Naive B cell (primary cell): ENCODE data around the gene WDR41. TPM values are rescaled to one million over a fixed set of nuclear protein-coding genes. Genes with fewer than 3 reads are reported as not detected.
A peak's percentile ranks its signal among the peaks of the same experiment; 100 is the strongest.
"Not testable (repeated sequence)": the region's sequence is repeated elsewhere in the genome, so short reads cannot be mapped to it uniquely, and the experiment has no call there.

Source experiments
- ATAC-seq, 2 donors: fragments of 150-1000 bp; cut with Tn5 transposase; 2 replicates each; pipeline ENCODE4 v1.10.0; 2021; ENCODE audit warnings: low read depth in 2 of 2, mild to moderate bottlenecking in 2 of 2, moderate library complexity in 2 of 2
- DNase-seq: peaks from one replicate; pipeline ENCODE4 v3.0.0; 2022
- H3K27ac Mint-ChIP-seq, 6 donors: one replicate each; pipeline ENCODE4 v1.8.0; 2020 to 2022; ENCODE audit warnings: mild to moderate bottlenecking in 6 of 6, mixed read lengths in 6 of 6, moderate library complexity in 5 of 6, inconsistent platforms in 2 of 6
- H3K27me3 Mint-ChIP-seq, 3 donors: one replicate each; pipeline ENCODE4 v1.8.0; 2021 to 2022; ENCODE audit warnings: mixed read lengths in 3 of 3, mild to moderate bottlenecking in 1 of 3
- H3K36me3 Mint-ChIP-seq, 2 donors: one replicate each; pipeline ENCODE4 v1.8.0; 2020 to 2022; ENCODE audit warnings: mixed read lengths in 2 of 2, inconsistent platforms in 1 of 2, mild to moderate bottlenecking in 1 of 2
- H3K4me1 Mint-ChIP-seq, 3 donors: one replicate each; pipeline ENCODE4 v1.8.0; 2020 to 2022; ENCODE audit warnings: mixed read lengths in 3 of 3, inconsistent platforms in 1 of 3, mild to moderate bottlenecking in 1 of 3, moderate library complexity in 1 of 3
- H3K4me3 Mint-ChIP-seq, 8 donors: one replicate each; pipeline ENCODE4 v1.8.0; 2020 to 2022; ENCODE audit warnings: mild to moderate bottlenecking in 8 of 8, mixed read lengths in 8 of 8, moderate library complexity in 8 of 8, inconsistent platforms in 2 of 8
- H3K9me3 Mint-ChIP-seq, 7 donors: one replicate each; pipeline ENCODE4 v1.8.0; 2020 to 2022; ENCODE audit warnings: mixed read lengths in 7 of 7, mild to moderate bottlenecking in 5 of 7, inconsistent platforms in 2 of 7, moderate library complexity in 1 of 7
- polyA plus RNA-seq, 6 donors: library from polyadenylated mRNA; unstranded; fragments of 300-500 nt; fragmentation: Illumina TruSeq; gene quantifications; one replicate each; pipeline ENCODE4 v1.2.3, GENCODE V29; 2021; ENCODE audit warnings: low read depth in 6 of 6

The WDR41 gene
- polyA plus RNA-seq, 6 donors from 2014 or later: 24.0 to 31.2 (median 29.0) TPM

GRCh38 chr5:77486344-77486962, 5.7 kb downstream of the WDR41 start:
- DNase-seq: no peak
- no peak for ATAC-seq
- Mint-ChIP-seq H3K9me3 (no peaks in the 10 kb centered on the region), H3K4me1 (peaks cover 8 to 15% (median 11%) of the 10 kb centered on the region in 3 donors), H3K36me3 (peaks cover 0 to 9% of the 10 kb centered on the region in 2 donors), H3K4me3 (no peak overlapping the region), H3K27me3 (no peaks in the 10 kb centered on the region), H3K27ac (peak overlapping the region in 1 of 6 donors; percentile 3)

- no peak for ATAC-seq
- peaks cover 0 to 4% (median 0%) of the 10 kb centered on the region in 7 donors for H3K9me3 Mint-ChIP-seq
- peaks cover 0 to 9% of the 10 kb centered on the region in 2 donors for H3K36me3 Mint-ChIP-seq
- no peak overlapping the region for H3K4me3 Mint-ChIP-seq
- no peak for DNase-seq
- H3K27me3 Mint-ChIP-seq: no peaks in the 10 kb centered on the region
- peaks cover 0 to 5% (median 0%) of the 10 kb centered on the region in 3 donors for H3K4me1 Mint-ChIP-seq
- H3K27ac Mint-ChIP-seq: no peak overlapping the region
These were observed 8.4 kb downstream of the WDR41 start for GRCh38 chr5:77483682-77484081.

- DNase-seq, ATAC-seq, H3K27me3 Mint-ChIP-seq, H3K27ac Mint-ChIP-seq, H3K4me3 Mint-ChIP-seq: not testable (repeated sequence)
- H3K36me3 Mint-ChIP-seq: peaks cover 16 to 22% of the 10 kb centered on the region in 2 donors
- H3K4me1 Mint-ChIP-seq: peaks cover 2 to 18% (median 7%) of the 10 kb centered on the region in 3 donors
- peaks cover 0 to 16% (median 10%) of the 10 kb centered on the region in 7 donors for H3K9me3 Mint-ChIP-seq
These were observed 17.1 kb downstream of the WDR41 start for GRCh38 chr5:77475041-77475440.

- H3K27me3 Mint-ChIP-seq, ATAC-seq, H3K4me3 Mint-ChIP-seq, DNase-seq, H3K27ac Mint-ChIP-seq: not testable (repeated sequence)
- H3K4me1 Mint-ChIP-seq: peaks cover 12 to 24% (median 12%) of the 10 kb centered on the region in 3 donors
- peaks cover 19 to 26% of the 10 kb centered on the region in 2 donors for H3K36me3 Mint-ChIP-seq
- H3K9me3 Mint-ChIP-seq: peaks cover 0 to 20% (median 8%) of the 10 kb centered on the region in 7 donors
These were observed 23.2 kb downstream of the WDR41 start for GRCh38 chr5:77468875-77469274.

- no peak overlapping the region for H3K4me3 Mint-ChIP-seq
- H3K4me1 Mint-ChIP-seq: peaks cover 6 to 12% (median 12%) of the 10 kb centered on the region in 3 donors
- no peaks in the 10 kb centered on the region for H3K27me3 Mint-ChIP-seq
- ATAC-seq (no peak), DNase-seq (no peak)
- H3K27ac Mint-ChIP-seq: no peak overlapping the region
- H3K9me3 Mint-ChIP-seq: peaks cover 0 to 2% (median 0%) of the 10 kb centered on the region in 7 donors
- peaks cover 2 to 12% of the 10 kb centered on the region in 2 donors for H3K36me3 Mint-ChIP-seq
These were observed 28.2 kb downstream of the WDR41 start for GRCh38 chr5:77463905-77464304.

- Mint-ChIP-seq H3K27ac (no peak overlapping the region), H3K27me3 (no peaks in the 10 kb centered on the region), H3K4me1 (peaks cover 6 to 12% (median 12%) of the 10 kb centered on the region in 3 donors), H3K36me3 (peaks cover 0 to 8% of the 10 kb centered on the region in 2 donors), H3K9me3 (no peaks in the 10 kb centered on the region), H3K4me3 (no peak overlapping the region)
- no peak for DNase-seq
- ATAC-seq: no peak
These were observed 30.8 kb downstream of the WDR41 start for GRCh38 chr5:77461287-77461686.

GRCh38 chr5:77454123-77454522, 38.0 kb downstream of the WDR41 start:
- DNase-seq: no peak
- Mint-ChIP-seq H3K4me1 (no peaks in the 10 kb centered on the region), H3K27ac (no peak overlapping the region), H3K4me3 (no peak overlapping the region), H3K27me3 (no peaks in the 10 kb centered on the region), H3K36me3 (peaks cover 15 to 33% of the 10 kb centered on the region in 2 donors), H3K9me3 (no peaks in the 10 kb centered on the region)
- no peak for ATAC-seq

- peak overlapping the region in 1 of 6 donors; percentile 69 for H3K27ac Mint-ChIP-seq
- DNase-seq (no peak), ATAC-seq (no peak)
- H3K4me1 Mint-ChIP-seq: no peaks in the 10 kb centered on the region
- no peaks in the 10 kb centered on the region for H3K27me3 Mint-ChIP-seq
- peaks cover 30 to 49% of the 10 kb centered on the region in 2 donors for H3K36me3 Mint-ChIP-seq
- no peak overlapping the region for H3K4me3 Mint-ChIP-seq
- H3K9me3 Mint-ChIP-seq: peaks cover 0 to 8% (median 2%) of the 10 kb centered on the region in 7 donors
These were observed 39.8 kb downstream of the WDR41 start for GRCh38 chr5:77452351-77452750.

GRCh38 chr5:77449981-77450380, 42.1 kb downstream of the WDR41 start:
- ATAC-seq (no peak), DNase-seq (no peak)
- Mint-ChIP-seq H3K27ac (no peak overlapping the region), H3K9me3 (peaks cover 0 to 11% (median 3%) of the 10 kb centered on the region in 7 donors), H3K4me3 (no peak overlapping the region), H3K36me3 (peaks cover 43 to 47% of the 10 kb centered on the region in 2 donors), H3K4me1 (no peaks in the 10 kb centered on the region), H3K27me3 (no peaks in the 10 kb centered on the region)

GRCh38 chr5:77449277-77449676, 42.8 kb downstream of the WDR41 start:
- H3K27me3 Mint-ChIP-seq: no peaks in the 10 kb centered on the region
- H3K4me3 Mint-ChIP-seq: no peak overlapping the region
- peaks cover 0 to 11% (median 3%) of the 10 kb centered on the region in 7 donors for H3K9me3 Mint-ChIP-seq
- ATAC-seq (no peak), DNase-seq (no peak)
- peaks cover 46 to 53% of the 10 kb centered on the region in 2 donors for H3K36me3 Mint-ChIP-seq
- H3K4me1 Mint-ChIP-seq: no peaks in the 10 kb centered on the region
- no peak overlapping the region for H3K27ac Mint-ChIP-seq

- no peaks in the 10 kb centered on the region for H3K4me1 Mint-ChIP-seq
These were observed 43.3 kb downstream of the WDR41 start for GRCh38 chr5:77448831-77449230.

GRCh38 chr5:77444356-77444755, 47.8 kb downstream of the WDR41 start:
- H3K27ac Mint-ChIP-seq: no peak overlapping the region
- H3K4me3 Mint-ChIP-seq: no peak overlapping the region
- peaks cover 0 to 11% (median 3%) of the 10 kb centered on the region in 7 donors for H3K9me3 Mint-ChIP-seq
- DNase-seq: no peak
- H3K27me3 Mint-ChIP-seq: no peaks in the 10 kb centered on the region
- no peak for ATAC-seq
- peaks cover 41 to 49% of the 10 kb centered on the region in 2 donors for H3K36me3 Mint-ChIP-seq
- H3K4me1 Mint-ChIP-seq: no peaks in the 10 kb centered on the region

More at GRCh38 chr5:77448831-77449230, 43.3 kb downstream of the WDR41 start:
- no peak overlapping the region for H3K4me3 Mint-ChIP-seq
- no peaks in the 10 kb centered on the region for H3K27me3 Mint-ChIP-seq
- no peak overlapping the region for H3K27ac Mint-ChIP-seq
- ATAC-seq: no peak
- peaks cover 49 to 53% of the 10 kb centered on the region in 2 donors for H3K36me3 Mint-ChIP-seq
- H3K9me3 Mint-ChIP-seq: peaks cover 0 to 11% (median 3%) of the 10 kb centered on the region in 7 donors
- no peak for DNase-seq

GRCh38 chr5:77443670-77444069, 48.4 kb downstream of the WDR41 start:
- Mint-ChIP-seq H3K27ac (no peak overlapping the region), H3K36me3 (peaks cover 36 to 42% of the 10 kb centered on the region in 2 donors), H3K4me3 (no peak overlapping the region), H3K9me3 (peaks cover 0 to 11% (median 3%) of the 10 kb centered on the region in 7 donors), H3K27me3 (no peaks in the 10 kb centered on the region), H3K4me1 (no peaks in the 10 kb centered on the region)
- no peak for ATAC-seq
- DNase-seq: no peak

- no peaks in the 10 kb centered on the region for H3K9me3 Mint-ChIP-seq
- no peak for DNase-seq
- H3K36me3 Mint-ChIP-seq: peaks cover 40% of the 10 kb centered on the region in 2 donors
- H3K4me1 Mint-ChIP-seq: no peaks in the 10 kb centered on the region
- no peak overlapping the region for H3K4me3 Mint-ChIP-seq
- ATAC-seq: no peak
- H3K27ac Mint-ChIP-seq: no peak overlapping the region
- H3K27me3 Mint-ChIP-seq: no peaks in the 10 kb centered on the region
These were observed 54.0 kb downstream of the WDR41 start for GRCh38 chr5:77438071-77438470.
